Measurements from ENCODE around the gene SPOUT1. TPM values are rescaled to one million over a fixed set of nuclear protein-coding genes. Genes with fewer than 3 reads are reported as not detected.

SPOUT1 gene
- total RNA-seq, 4 donors from 2014 or later, result 14.0 to 29.2 (median 20.5) TPM

DNA sequence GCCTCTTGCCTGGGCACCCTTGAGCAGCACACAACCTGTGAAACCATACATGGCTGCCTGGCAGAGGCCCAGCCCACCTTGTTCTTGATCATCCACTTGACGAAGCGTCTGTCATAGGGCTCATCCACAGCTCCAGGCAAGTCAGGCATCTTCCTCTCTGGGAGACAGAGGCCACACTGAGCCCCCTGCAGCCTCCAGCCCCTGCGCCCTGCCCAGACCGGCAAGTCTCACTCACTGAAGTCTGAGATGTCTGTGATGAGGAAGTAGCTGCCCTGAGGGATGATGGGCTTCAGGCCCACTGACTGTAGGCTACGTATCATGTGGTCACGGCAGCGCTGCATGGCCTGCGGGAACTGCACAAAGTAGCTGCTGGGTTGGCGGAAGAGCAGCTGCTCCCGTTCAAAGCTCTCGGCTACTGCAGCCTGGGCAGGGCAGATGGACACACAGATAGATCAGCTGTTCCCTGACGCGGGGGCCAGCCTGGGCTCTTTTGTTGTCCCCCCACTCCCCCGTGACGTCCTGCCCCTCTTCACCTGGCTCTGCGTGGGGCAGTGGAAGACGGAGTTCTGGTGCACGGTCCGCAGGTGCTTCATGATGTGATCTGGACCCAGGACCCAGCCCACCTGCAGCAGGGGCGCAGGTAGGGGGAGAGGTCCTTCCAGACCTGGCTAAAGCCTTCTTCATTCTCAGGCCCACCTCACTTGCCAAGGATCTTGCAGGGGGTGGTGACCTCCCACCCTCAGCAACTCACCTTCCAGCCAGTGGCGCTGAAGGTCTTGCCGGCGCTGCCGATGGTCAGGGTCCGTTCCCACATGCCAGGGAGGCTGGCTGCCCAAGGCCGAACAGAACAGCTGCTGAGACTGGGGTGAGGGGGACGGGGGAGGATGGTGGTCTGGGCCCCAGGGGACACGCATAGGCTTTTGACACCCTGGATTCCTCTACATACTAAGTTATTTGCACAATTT is 5.9 kb upstream of the SPOUT1 start:
- no peak for DNase-seq
- 91 to 93% methylated on average over 7 to 9 of the region's 28 CpGs for WGBS, 2 donors

DNA sequence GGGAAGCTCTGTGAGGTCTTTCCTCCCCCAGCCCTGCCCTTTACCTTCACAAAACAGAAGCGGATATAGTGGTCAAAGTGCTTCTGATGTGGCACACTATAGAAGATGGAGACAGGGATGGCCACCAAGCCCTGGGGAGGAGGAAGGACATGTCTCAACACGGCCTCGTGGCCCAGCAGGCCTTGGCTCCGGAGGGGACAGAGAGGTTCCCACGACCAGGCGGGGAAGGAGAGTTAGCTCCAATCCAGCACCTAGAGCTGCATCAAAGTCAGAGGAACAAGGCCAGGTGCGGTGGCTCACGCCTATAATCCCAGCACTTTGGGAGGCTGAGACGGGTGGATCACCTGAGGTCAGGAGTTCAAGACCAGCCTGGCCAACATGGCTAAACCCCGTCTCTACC is 4.1 kb upstream of the SPOUT1 start:
- Histone ChIP-seq H3K27ac (no peak overlapping the region), H3K4me3 (no peak overlapping the region), H3K9me3 (no peaks in the 10 kb centered on the region), H3K36me3 (peaks cover 0 to 53% (median 0%) of the 10 kb centered on the region in 3 donors), H3K27me3 (no peaks in the 10 kb centered on the region), H3K4me1 (peaks cover 9 to 13% (median 12%) of the 10 kb centered on the region in 3 donors)
- intact Hi-C loops (cut with DNase I), result no loop called here
- DNase-seq, result no peak
- TF ChIP-seq, protein P1, sequence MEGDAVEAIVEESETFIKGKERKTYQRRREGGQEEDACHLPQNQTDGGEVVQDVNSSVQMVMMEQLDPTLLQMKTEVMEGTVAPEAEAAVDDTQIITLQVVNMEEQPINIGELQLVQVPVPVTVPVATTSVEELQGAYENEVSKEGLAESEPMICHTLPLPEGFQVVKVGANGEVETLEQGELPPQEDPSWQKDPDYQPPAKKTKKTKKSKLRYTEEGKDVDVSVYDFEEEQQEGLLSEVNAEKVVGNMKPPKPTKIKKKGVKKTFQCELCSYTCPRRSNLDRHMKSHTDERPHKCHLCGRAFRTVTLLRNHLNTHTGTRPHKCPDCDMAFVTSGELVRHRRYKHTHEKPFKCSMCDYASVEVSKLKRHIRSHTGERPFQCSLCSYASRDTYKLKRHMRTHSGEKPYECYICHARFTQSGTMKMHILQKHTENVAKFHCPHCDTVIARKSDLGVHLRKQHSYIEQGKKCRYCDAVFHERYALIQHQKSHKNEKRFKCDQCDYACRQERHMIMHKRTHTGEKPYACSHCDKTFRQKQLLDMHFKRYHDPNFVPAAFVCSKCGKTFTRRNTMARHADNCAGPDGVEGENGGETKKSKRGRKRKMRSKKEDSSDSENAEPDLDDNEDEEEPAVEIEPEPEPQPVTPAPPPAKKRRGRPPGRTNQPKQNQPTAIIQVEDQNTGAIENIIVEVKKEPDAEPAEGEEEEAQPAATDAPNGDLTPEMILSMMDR (IDR thresholded peaks at IDR 0.05), result no peak
- TF ChIP-seq POLR2A (IDR thresholded peaks at IDR 0.05), result no peak
- 80 to 91% methylated on average over 1 to 4 of the region's 10 CpGs for WGBS, 2 donors

More for the DNA sequence above, 5.9 kb upstream of the SPOUT1 start:
- Histone ChIP-seq H3K4me3 (no peak overlapping the region), H3K27me3 (no peaks in the 10 kb centered on the region), H3K27ac (no peak overlapping the region), H3K4me1 (no peaks in the 10 kb centered on the region), H3K36me3 (peaks cover 0 to 71% (median 0%) of the 10 kb centered on the region in 3 donors), H3K9me3 (no peaks in the 10 kb centered on the region)
- TF ChIP-seq, protein P1 (IDR thresholded peaks at IDR 0.05), result no peak
- TF ChIP-seq POLR2A (IDR thresholded peaks at IDR 0.05), result no peak
- intact Hi-C loops (cut with DNase I), result no loop called here

DNA sequence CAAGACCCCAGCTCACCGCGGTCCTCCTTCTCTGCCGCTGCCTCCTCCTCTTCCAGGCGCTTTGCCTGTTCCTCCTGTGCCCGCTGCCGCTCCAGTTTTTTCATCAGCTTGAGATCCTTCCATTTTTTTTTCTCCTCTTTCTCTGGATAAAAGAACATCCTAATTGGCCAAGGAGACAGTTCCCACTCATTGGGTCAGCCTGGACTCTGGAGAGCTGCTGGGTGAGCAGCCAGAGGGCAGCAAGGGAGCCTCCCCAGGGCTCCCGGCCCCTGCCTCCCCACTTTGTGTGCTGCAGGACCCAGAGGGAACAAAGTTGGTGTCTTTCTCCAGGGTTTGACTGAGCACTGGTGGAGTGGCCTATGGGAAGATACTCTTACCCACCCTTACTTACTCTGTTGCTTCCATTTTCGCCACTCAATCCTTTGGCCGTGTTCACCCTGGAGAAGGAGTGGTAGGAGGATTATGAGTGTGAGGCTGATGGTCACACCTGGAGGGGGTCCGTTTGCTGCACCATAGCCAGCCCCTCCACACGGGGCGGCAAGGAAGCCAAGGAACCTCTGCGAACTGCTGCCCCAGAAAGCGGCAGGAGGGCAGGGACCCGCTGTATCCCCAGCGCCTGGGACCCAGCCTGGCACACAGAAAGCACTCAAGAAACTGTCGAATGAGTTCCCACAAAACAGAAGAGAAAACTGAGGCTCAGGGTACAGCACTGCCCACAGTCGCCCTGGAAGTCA is 708 bp downstream of the SPOUT1 start:
- WGBS, 2 donors, result 40 to 54% methylated on average over 10 to 13 of the region's 18 CpGs
- H3K9me3 ChIP-seq, result no peaks in the 10 kb centered on the region
- H3K27me3 ChIP-seq, result no peaks in the 10 kb centered on the region
- no peak for TF ChIP-seq POLR2A (IDR thresholded peaks at IDR 0.05)
- TF ChIP-seq, protein P1 (IDR thresholded peaks at IDR 0.05), result no peak
- H3K4me1 ChIP-seq, result peaks cover 13 to 24% (median 15%) of the 10 kb centered on the region in 3 donors
- intact Hi-C loops (cut with DNase I), result no loop called here
- DNase-seq, result no peak
- peak overlapping the region; percentile 76 to 93 (median 85) for H3K27ac ChIP-seq
- peaks cover 11 to 56% (median 24%) of the 10 kb centered on the region in 3 donors for H3K36me3 ChIP-seq
- peak overlapping the region; percentile 57 to 98 (median 88) for H3K4me3 ChIP-seq

DNA sequence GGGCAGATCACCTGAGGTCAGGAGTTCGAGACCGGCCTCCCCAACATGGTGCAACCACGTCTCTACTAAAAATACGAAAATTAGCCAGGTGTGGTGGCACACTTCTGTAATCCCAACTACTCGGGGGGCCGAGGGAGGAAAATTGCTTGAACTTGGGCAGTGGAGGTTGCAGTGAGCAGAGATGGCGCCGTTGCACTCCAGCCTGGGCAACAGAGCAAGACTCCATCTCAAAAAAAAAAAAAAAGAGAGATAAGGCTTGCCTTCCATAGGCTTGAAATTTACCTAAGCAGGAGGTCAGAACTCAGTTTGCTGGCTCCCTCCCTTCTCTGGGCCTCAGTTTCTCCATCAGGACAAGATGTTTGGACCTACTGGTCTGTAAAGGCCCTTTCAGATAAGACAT is 1.3 kb downstream of the SPOUT1 start:
- 88 to 96% methylated on average over 8 of the region's 8 CpGs for WGBS, 2 donors
- TF ChIP-seq, protein P1 (IDR thresholded peaks at IDR 0.05), result no peak
- TF ChIP-seq POLR2A (IDR thresholded peaks at IDR 0.05), result no peak
- no peaks in the 10 kb centered on the region for H3K9me3 ChIP-seq
- intact Hi-C loops (cut with DNase I), result no loop called here
- peak overlapping the region in 2 of 4 donors; percentile 84 to 98 for H3K4me3 ChIP-seq
- no peak for DNase-seq
- peaks cover 13 to 24% (median 15%) of the 10 kb centered on the region in 3 donors for H3K4me1 ChIP-seq
- H3K36me3 ChIP-seq, result peaks cover 18 to 56% (median 30%) of the 10 kb centered on the region in 3 donors
- H3K27me3 ChIP-seq, result no peaks in the 10 kb centered on the region
- H3K27ac ChIP-seq, result peak overlapping the region in 1 of 4 donors; percentile 93
